Testis (tissue), 2 donors: ENCODE measurements around the gene PC.

Experiments
- CTCF ChIP-seq, 3 experiments: fragments of 450-650 bp in 2 of 3; fragments of 200-600 bp in 1 of 3; sonication (generic) in 1 of 3; IDR thresholded peaks; one replicate each; pipeline ENCODE4 v1.5.1; 2016 to 2019; ENCODE audit warnings: antibody characterized with exemption in 3 of 3, mild to moderate bottlenecking in 2 of 3, moderate library complexity in 1 of 3
- POLR2A ChIP-seq: fragments of 450-650 bp; IDR thresholded peaks from one replicate; pipeline ENCODE4 v1.6.1; 2017; ENCODE audit warnings: antibody characterized with exemption, mild to moderate bottlenecking, moderate library complexity

- TF ChIP-seq CTCF (IDR thresholded peaks at IDR 0.05) (no peak), POLR2A (no peak)
Observed at GRCh38 chr11:66820381-66820780, 137.8 kb downstream of the PC start.
